Activated T-helper 9 cell treated with anti-CD3 and anti-CD28 coated beads, Interleukin-2, amount 50 U/mL, for 16 hours (primary cell): ENCODE data around the gene TMEM62.
"Not testable (repeated sequence)": the region's sequence is repeated elsewhere in the genome, so short reads cannot be mapped to it uniquely, and the experiment has no call there.

ENCODE experiments used
- DNase-seq: peaks from one replicate; pipeline ENCODE4 v3.0.0-alpha.2; 2020; ENCODE audit warnings: low read depth

TMEM62 gene

DNA sequence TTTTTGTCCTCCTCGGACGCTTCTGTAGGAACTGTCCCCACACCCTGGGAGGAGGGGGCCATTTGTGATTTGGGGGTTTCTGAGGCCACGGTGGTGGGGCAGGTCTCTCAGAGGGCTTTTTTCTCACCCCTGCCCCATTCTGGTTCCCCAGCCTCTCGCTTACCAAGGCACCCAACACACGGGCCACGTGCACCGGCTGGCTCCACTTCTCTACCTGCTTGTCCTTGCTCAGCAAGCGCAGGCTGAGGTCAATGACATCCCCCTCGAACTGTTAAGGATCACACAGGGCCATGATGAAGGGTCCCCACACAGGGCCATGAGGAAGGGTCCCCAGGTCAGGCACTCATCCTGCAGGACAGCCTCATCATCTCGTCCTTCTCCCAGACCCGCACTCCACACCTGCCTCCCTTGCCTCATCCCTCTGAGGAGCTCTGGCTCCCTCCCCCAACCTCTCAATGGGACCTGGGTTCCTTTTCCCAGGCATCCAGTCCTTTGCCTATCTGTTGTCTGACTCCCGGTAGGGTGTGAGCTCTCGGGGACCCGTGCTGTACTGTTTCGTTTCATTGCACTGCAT lies 76.9 kb downstream of the TMEM62 start:
- no peak for DNase-seq

DNA sequence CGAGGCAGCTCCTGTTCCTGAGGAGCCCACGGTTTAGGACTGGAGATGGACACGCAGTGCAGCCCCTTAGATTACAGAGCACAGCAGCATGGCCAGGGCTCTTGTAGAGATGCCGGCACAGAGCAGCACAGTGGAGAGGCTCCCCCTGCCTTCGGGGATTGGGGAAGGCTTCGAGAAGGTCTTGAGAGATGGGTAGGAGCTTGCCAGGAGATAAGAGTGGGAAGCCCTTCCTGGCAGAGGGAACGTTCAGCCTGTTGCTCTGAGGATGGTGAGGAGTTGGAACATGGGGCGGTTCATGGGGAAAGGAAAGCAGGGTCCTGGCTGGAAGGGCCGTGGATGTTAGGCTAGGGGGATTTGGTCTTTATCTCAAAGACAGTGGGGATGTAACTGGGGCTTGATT lies 77.4 kb downstream of the TMEM62 start:
- DNase-seq: no peak

- no peak for DNase-seq
Observed at GRCh38 chr15:43211224-43211735, 77.9 kb downstream of the TMEM62 start.

GRCh38 chr15:43212299-43212698 lies 78.9 kb downstream of the TMEM62 start:
- DNase-seq: no peak

- no peak for DNase-seq
Observed at GRCh38 chr15:43212951-43213350, 79.6 kb downstream of the TMEM62 start.

GRCh38 chr15:43213466-43213865 lies 80.1 kb downstream of the TMEM62 start:
- no peak for DNase-seq

GRCh38 chr15:43214169-43214568 lies 80.8 kb downstream of the TMEM62 start:
- no peak for DNase-seq

- no peak for DNase-seq
Observed at GRCh38 chr15:43214592-43215295, 81.4 kb downstream of the TMEM62 start.

DNA sequence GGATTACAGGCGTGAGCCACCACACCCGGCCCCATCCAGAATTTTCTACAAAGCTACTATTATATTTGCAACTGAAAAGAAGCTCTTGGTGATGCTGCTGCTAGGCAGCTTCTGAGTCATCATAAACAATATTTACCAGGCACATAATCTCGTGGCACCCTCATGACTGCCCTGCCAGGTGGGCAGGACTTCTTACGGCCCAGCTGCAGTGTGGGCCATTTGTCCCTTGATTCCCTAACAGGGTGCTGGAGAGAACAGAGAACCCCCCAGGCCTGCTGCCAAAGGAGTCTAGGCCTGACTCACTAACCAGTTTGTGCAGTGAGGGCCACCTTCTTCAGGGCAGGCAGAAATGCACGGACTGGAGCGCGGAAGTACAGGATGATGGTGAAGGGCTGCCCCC lies 82.6 kb downstream of the TMEM62 start:
- DNase-seq: no peak

DNA sequence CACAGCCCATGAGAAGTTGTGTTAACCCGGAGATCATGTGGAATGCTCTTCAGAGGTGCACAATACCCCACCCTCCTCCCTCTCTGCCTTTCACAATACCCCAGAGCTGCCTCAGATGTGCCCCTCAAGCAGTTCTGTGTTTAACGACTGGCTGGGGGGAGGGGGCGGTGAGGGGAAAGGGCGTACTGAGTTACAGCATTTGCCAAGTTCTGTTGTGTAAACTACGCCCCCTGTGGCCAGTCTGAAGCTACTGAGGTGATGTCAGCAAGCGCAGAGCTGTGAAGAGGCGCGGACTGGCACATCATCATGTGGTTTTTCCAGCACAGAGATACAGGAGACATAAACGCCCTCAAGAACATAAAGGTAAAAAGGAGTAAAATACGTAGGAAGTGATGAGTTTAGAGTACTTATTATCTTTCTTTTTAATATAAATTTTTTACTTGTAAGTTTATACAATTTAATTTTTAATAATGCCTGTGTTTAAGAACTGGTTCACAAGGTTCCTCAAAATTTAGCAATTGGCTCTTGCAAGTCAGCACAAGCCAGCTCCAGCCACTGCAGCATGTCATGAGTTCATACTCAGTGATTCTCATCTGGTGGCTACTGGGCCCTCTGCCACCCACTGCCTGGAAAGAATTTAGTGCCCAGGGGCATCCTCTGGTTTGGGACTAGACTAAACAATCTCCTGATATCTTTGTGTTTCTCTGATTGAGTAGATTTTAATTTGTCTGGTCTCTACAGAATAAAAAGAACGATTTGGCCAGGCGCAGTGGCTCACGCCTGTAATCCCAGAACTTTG lies 85.7 kb downstream of the TMEM62 start:
- DNase-seq: no peak

- no peak for DNase-seq
Observed at GRCh38 chr15:43219929-43220928, 86.8 kb downstream of the TMEM62 start.

- DNase-seq: no peak
Observed at GRCh38 chr15:43220991-43221403, 87.6 kb downstream of the TMEM62 start, which contains the start of gene EPB42. Gene EPB42 (minus strand): TSS chr15:43221018. CDS start chr15:43220825, 193 bp downstream.

GRCh38 chr15:43221422-43221821 lies 88.0 kb downstream of the TMEM62 start:
- DNase-seq: no peak

- DNase-seq: no peak
Observed at GRCh38 chr15:43225201-43225949, 92.0 kb downstream of the TMEM62 start.

- DNase-seq: not testable (repeated sequence)
Observed at GRCh38 chr15:43225950-43226255, 92.5 kb downstream of the TMEM62 start.

GRCh38 chr15:43226436-43227305 lies 93.3 kb downstream of the TMEM62 start:
- DNase-seq: no peak

- DNase-seq: no peak
Observed at GRCh38 chr15:43229977-43230376, 96.6 kb downstream of the TMEM62 start.

GRCh38 chr15:43230640-43231115 lies 97.3 kb downstream of the TMEM62 start:
- no peak for DNase-seq

- DNase-seq: no peak
Observed at GRCh38 chr15:43232289-43232874, 99.0 kb downstream of the TMEM62 start.
